Body of pancreas (tissue), 4 donors: ENCODE data around the gene RSPO1.

Source experiments
- CTCF ChIP-seq, 7 experiments: fragments of 450-650 bp in 4 of 7; fragments of 200-600 bp in 3 of 7; sonication (generic) in 3 of 7; IDR thresholded peaks; one replicate each; pipeline ENCODE4 v1.5.1; 2016 to 2019; ENCODE audit warnings: antibody characterized with exemption in 7 of 7
- POLR2A ChIP-seq, 3 donors: fragments of 450-650 bp; IDR thresholded peaks; one replicate each; pipeline ENCODE4 v1.6.1; 2016; ENCODE audit warnings: antibody characterized with exemption in 3 of 3, mild to moderate bottlenecking in 2 of 3

DNA sequence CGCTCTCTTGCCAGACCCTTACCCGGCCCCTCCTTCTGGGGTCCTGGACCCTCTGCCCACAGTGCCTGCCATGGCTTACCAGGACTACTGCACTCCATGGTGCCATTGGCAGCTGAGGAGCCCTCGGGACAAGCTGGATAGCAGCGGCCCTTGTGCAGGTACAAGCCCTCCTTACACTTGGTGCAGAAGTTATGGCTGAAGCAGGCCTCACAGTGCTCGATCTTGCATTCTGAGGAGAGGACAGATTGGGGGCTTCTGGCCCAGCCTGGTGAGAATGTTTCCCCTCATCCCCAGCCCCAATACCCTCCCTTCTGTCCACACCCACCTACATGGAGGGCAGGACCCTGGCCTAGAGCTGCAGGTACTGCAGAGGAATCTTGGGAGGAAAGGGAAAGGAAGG is 20.6 kb downstream of the RSPO1 start:
- TF ChIP-seq POLR2A (IDR thresholded peaks at IDR 0.05) (no peak), CTCF (IDR thresholded peaks at IDR 0.05) (no peak)
